HG02840 (cell line): ENCODE measurements around the gene ZAP70.

Experiments
- ATAC-seq: cut with Tn5 transposase; IDR thresholded peaks from one replicate; pipeline ENCODE4 v1.9.1; 2021; ENCODE audit warnings: mild to moderate bottlenecking, moderate library complexity, moderate number of reproducible peaks; ENCODE audit not compliant: unreplicated experiment, low FRiP score

Gene ZAP70

GRCh38 chr2:97731274-97732020 is 18.1 kb downstream of the ZAP70 start:
- ATAC-seq, result no peak

- no peak for ATAC-seq
Observed at GRCh38 chr2:97732436-97733340, 19.3 kb downstream of the ZAP70 start.

DNA sequence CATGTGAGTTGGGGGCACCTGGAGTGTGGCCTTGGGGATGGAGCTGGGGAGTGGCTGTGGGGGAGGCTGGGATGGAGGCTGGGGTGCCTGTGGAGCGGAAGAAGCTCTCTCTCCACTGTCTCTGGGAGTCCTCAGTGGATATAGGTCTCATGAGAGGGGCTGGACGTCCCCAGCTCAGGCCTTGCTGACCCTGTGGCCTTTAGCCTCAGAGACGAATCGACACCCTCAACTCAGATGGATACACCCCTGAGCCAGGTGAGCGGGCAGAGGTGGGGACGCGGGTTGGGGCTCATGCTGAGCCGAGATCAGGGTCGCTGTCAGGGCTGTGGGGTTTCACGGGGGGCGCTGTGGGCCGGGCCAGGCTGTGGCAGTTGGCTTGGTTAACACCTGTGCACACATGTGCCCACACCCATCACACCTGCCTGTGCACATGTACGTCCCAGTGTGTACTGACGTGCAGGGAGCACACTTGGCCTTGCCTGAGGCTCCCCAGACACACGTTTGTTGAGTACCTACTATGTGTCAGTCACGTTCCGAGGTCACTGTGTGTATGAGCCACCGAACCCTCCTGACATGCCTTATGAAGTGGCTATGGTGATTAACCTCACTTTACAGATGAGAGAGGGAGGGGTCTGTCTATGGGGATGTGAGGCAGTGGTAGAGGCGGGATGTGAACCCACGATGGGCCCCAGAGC is 20.1 kb downstream of the ZAP70 start:
- ATAC-seq, result no peak

GRCh38 chr2:97734061-97735051 is 21.0 kb downstream of the ZAP70 start:
- no peak for ATAC-seq

DNA sequence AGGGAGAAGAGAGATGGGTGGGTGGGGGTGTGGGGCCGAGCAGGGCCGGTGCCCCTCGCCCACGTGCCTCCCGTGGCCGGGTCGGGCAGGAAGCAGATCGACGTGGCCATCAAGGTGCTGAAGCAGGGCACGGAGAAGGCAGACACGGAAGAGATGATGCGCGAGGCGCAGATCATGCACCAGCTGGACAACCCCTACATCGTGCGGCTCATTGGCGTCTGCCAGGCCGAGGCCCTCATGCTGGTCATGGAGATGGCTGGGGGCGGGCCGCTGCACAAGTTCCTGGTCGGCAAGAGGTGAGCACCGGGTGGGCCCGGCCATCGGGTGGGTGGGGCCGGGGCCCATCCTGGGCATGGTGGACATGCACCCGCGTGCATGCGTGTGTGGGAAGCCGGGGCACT is 21.8 kb downstream of the ZAP70 start:
- ATAC-seq, result no peak

GRCh38 chr2:97736185-97736584 is 22.8 kb downstream of the ZAP70 start:
- no peak for ATAC-seq

DNA sequence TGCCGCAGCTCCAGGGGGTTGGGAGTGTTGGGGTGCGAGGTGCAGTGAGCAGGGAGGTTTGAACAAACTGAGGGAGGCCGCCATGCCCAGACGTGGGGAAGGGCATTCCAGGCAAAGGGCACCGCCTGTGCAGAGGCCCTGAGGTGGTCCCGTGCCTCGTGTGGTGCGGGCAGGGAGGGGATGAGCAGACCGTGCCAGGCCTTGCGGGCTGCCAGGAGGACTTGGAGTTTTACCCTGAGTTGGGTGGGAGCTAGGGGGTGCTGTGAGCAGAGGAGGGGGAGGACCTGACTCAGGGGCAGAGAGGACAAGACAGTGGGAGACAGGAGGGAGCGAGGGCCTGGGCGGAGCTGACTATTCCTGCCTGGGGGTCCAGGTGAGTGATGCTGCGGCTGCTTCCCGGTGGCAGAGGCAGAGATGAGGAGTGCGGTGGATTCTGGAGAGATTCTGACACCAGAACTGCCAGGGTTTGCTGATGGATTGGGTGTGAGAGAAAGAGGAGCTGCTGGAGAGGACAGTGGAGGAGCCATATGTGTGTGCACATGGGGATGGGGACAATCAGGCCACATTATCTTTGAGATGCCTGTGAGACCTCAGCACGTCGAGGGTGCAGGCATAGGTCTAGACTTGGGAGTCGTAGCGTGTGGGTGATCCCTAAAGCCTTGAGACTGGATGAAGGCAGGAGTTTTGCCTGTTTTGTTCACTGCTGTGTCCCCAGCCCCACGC is 23.4 kb downstream of the ZAP70 start:
- ATAC-seq, result no peak

GRCh38 chr2:97737421-97738178 is 24.2 kb downstream of the ZAP70 start:
- ATAC-seq, result no peak

DNA sequence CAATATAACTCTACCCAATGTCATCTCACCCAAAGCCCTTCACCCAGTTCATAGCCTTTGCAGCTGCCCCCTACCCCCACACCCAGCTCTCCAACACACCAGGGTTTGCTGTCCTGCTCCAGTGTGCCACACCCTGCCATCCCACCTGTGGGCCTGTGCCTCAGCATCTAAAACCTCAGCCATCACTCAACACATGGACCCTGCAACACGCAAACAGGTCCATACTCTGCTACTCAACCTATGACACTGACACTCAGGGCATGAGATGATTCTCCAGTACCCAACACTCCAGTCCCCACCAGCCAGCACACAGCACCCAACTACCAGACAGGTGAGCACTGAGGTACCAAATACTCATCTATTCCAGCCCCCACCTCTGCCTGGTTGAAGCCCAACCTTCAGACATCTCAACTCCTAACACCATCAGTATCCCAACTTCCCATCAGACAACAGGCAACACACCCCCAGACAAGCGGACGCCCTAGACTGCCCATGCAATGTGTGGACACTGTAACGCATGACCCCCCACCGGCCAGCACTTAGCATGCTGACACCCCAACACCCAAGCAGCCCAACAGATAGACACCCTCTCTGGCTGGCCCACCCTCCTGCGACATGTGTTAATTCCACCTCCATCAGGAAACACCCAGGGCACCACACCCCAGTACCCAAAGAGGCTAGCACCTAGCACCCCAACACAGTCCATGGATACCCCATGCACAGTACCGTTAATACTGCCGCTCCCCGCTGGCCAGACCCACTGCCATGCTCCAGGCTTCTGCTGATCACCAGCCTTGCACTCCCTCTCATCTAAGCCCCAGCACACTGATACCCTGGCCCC is 25.0 kb downstream of the ZAP70 start:
- ATAC-seq, result no peak

GRCh38 chr2:97739020-97739892 is 25.9 kb downstream of the ZAP70 start:
- ATAC-seq, result no peak

- ATAC-seq, result no peak
Observed at GRCh38 chr2:97739893-97740245, 26.5 kb downstream of the ZAP70 start.

GRCh38 chr2:97740590-97741182 is 27.3 kb downstream of the ZAP70 start:
- ATAC-seq, result no peak

DNA sequence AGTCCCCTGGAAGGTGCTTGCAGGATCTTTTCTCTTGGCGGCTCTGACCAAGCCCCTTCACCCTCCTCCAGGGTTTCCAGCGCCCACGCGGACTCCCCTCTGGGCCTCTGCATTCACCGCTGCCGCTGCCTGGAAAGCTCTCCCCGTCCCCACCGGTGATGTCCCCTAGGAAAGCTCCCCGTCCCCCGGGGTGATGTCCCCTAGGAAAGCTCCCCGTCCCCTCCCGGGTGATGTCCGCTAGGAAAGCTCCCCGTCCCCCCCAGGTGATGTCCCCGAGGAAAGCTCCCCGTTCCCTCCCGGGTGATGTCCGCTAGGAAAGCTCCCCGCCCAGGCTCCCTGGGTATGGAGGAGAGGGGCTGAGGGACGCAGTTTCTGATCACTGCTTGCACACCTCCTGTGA is 27.9 kb downstream of the ZAP70 start:
- ATAC-seq, result no peak

DNA sequence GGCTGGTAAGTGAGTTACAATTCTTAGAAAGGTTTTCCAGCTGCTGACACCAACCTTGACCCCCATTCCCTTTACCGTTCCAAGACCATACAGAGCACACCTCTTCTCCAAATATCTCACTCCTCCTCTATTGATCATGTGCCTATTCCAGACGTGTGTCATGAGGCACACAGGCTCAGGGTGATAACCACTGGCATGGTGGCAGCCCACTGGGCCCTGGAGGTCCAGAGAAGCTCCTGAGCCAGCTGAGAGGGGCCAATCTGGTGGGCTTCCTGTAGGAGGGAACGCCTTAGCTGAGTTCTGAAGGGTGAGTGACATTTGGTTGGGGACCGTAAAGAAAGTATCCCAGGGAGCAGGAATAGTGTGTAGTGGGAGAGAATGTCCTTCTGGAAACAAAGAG is 28.3 kb downstream of the ZAP70 start:
- no peak for ATAC-seq

GRCh38 chr2:97742381-97742847 is 29.0 kb downstream of the ZAP70 start:
- no peak for ATAC-seq

GRCh38 chr2:97743913-97744312 is 30.5 kb downstream of the ZAP70 start:
- ATAC-seq, result no peak
